ENCODE results near the gene B4GALT2. TPM values are rescaled to one million over a fixed set of nuclear protein-coding genes. Genes with fewer than 3 reads are reported as not detected.

B4GALT2 gene
- total and polyA plus RNA-seq, 9 of the 15 experiments (the other 6 are each of a cell fraction or from before 2014, with no cell fraction given), result 1.3 to 86.8 (median 43.8) TPM

- TF ChIP-seq, protein P1, sequence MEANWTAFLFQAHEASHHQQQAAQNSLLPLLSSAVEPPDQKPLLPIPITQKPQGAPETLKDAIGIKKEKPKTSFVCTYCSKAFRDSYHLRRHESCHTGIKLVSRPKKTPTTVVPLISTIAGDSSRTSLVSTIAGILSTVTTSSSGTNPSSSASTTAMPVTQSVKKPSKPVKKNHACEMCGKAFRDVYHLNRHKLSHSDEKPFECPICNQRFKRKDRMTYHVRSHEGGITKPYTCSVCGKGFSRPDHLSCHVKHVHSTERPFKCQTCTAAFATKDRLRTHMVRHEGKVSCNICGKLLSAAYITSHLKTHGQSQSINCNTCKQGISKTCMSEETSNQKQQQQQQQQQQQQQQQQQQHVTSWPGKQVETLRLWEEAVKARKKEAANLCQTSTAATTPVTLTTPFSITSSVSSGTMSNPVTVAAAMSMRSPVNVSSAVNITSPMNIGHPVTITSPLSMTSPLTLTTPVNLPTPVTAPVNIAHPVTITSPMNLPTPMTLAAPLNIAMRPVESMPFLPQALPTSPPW (CRISPR knock-in tag; IDR thresholded peaks at IDR 0.05), result peak; percentile 44; the same call in 1 of the 2 replicates
- 0 out of 2 replicates have a peak, but pooled peaks have one; percentile 46 for TF ChIP-seq MTA2 (IDR thresholded peaks at IDR 0.05; ENCODE audit: low read depth)
- TF ChIP-seq KAT7 (CRISPR knock-in tag; IDR thresholded peaks at IDR 0.05; ENCODE audit: borderline replicate concordance), result 0 out of 2 replicates have a peak, but pooled peaks have one; percentile 29
- TF ChIP-seq SMARCA4 (IDR thresholded peaks at IDR 0.05), result peak; percentile 40; the same call in 1 of the 2 replicates
- TF ChIP-seq TEAD4 (IDR thresholded peaks at IDR 0.05; ENCODE audit: low read length), result peak; percentile 77
- TF ChIP-seq TEAD4 (CRISPR knock-in tag; IDR thresholded peaks at IDR 0.05; ENCODE audit: borderline replicate concordance), result no peak
- TF ChIP-seq RCOR1 (IDR thresholded peaks at IDR 0.05; ENCODE audit: borderline replicate concordance in 1 of 2, low read depth in 2 of 2, low read length in 2 of 2), result peak in 1 of 2 experiments; percentile 78; a peak in 1 of 4 replicates
- peak; percentile 75 for TF ChIP-seq CBFA2T2 (conservative IDR thresholded peaks at IDR 0.05)
- peak; percentile 70; the same call in 1 of the 2 replicates for TF ChIP-seq RREB1 (CRISPR knock-in tag; IDR thresholded peaks at IDR 0.05)
- TF ChIP-seq, protein P2, sequence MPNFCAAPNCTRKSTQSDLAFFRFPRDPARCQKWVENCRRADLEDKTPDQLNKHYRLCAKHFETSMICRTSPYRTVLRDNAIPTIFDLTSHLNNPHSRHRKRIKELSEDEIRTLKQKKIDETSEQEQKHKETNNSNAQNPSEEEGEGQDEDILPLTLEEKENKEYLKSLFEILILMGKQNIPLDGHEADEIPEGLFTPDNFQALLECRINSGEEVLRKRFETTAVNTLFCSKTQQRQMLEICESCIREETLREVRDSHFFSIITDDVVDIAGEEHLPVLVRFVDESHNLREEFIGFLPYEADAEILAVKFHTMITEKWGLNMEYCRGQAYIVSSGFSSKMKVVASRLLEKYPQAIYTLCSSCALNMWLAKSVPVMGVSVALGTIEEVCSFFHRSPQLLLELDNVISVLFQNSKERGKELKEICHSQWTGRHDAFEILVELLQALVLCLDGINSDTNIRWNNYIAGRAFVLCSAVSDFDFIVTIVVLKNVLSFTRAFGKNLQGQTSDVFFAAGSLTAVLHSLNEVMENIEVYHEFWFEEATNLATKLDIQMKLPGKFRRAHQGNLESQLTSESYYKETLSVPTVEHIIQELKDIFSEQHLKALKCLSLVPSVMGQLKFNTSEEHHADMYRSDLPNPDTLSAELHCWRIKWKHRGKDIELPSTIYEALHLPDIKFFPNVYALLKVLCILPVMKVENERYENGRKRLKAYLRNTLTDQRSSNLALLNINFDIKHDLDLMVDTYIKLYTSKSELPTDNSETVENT (CRISPR knock-in tag; IDR thresholded peaks at IDR 0.05), result no peak
- TF ChIP-seq, protein P3, sequence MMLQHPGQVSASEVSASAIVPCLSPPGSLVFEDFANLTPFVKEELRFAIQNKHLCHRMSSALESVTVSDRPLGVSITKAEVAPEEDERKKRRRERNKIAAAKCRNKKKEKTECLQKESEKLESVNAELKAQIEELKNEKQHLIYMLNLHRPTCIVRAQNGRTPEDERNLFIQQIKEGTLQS (IDR thresholded peaks at IDR 0.05), result peak; percentile 58; the same call in 1 of the 2 replicates
- TF ChIP-seq, protein P3 (CRISPR knock-in tag; conservative IDR thresholded peaks at IDR 0.05), result no peak
- TF ChIP-seq EGR1 (conservative IDR thresholded peaks at IDR 0.05), result 0 out of 2 replicates have a peak, but pooled peaks have one; percentile 24
- no peak; the same call in 1 of the 2 replicates for TF ChIP-seq CTBP1 (IDR thresholded peaks at IDR 0.05; ENCODE audit: borderline replicate concordance)
Observed at GRCh38 chr1:43958351-43959255, 20.4 kb upstream of the B4GALT2 start (continued).

Measured in K562 (cell line).